ENCODE measurements around the gene IMMP2L. TPM values are rescaled to one million over a fixed set of nuclear protein-coding genes. Genes with fewer than 3 reads are reported as not detected.

IMMP2L gene
- total and polyA plus RNA-seq, 2 of the 8 experiments (the other 6 are each of a cell fraction or from before 2014, with no cell fraction given): 2.3 to 10.1 TPM

GRCh38 chr7:111226800-111227199 lies 335.5 kb downstream of the IMMP2L start:
- Histone ChIP-seq H2BK15ac (ENCODE audit: low read length) (no peak overlapping the region), H3K56ac (replicated peaks; ENCODE audit: insufficient read length, low read depth, low read length) (no peak overlapping the region), H2BK20ac (ENCODE audit: low read length) (no peak overlapping the region), H4K20me1 (replicated peaks in 1 of 2; ENCODE audit: control insufficient read depth in 1 of 2, insufficient read depth in 2 of 2, low read length in 2 of 2) (no peaks in the 10 kb centered on the region), H3K23me2 (ENCODE audit: low read depth, low read length) (peaks cover 1% of the 10 kb centered on the region; the same call in 1 of the 2 replicates), H2BK12ac (ENCODE audit: low read depth, low read length) (no peak overlapping the region), H3K36me3 (ENCODE audit: control insufficient read depth in 2 of 4, insufficient read depth in 4 of 4, low read length in 3 of 4) (no peaks in the 10 kb centered on the region), H2BK120ac (replicated peaks; ENCODE audit: low read depth, low read length) (no peak overlapping the region), H2BK5ac (ENCODE audit: low read depth, low read length) (no peak overlapping the region), H3K27me3 (replicated peaks in 1 of 4; ENCODE audit: control insufficient read depth in 3 of 4, extremely low read depth in 1 of 4, insufficient read depth in 3 of 4, low read length in 3 of 4) (no peaks in the 10 kb centered on the region), H2AFZ (ENCODE audit: low read length) (no peak overlapping the region), H3K4me3 (ENCODE audit: extremely low read depth in 1 of 4, insufficient read depth in 2 of 4, low read depth in 3 of 4, low read length in 4 of 4) (no peak overlapping the region), H3K4ac (replicated peaks; ENCODE audit: insufficient read length, low read depth, low read length) (no peak overlapping the region), H3K18ac (ENCODE audit: extremely low read depth, low read length) (no peak overlapping the region), H3K79me1 (ENCODE audit: low read depth, low read length) (no peaks in the 10 kb centered on the region), H4K8ac (ENCODE audit: extremely low read depth, insufficient read depth, low read length) (no peak overlapping the region), H3K23ac (ENCODE audit: insufficient read length) (no peak overlapping the region), H3K9ac (replicated peaks in 1 of 4; ENCODE audit: extremely low read depth in 1 of 4, low read depth in 3 of 4, low read length in 3 of 4) (no peak overlapping the region), H3K9me3 (ENCODE audit: insufficient read depth in 2 of 2, low read depth in 1 of 2, low read length in 1 of 2) (no peaks in the 10 kb centered on the region), H4K91ac (replicated peaks; ENCODE audit: insufficient read length, low read length) (no peak overlapping the region), H3K79me2 (ENCODE audit: control insufficient read depth in 1 of 2, insufficient read depth in 2 of 2, low read length in 2 of 2) (no peaks in the 10 kb centered on the region), H3K27ac (ENCODE audit: low read depth, low read length) (no peak overlapping the region), H3K14ac (ENCODE audit: insufficient read length) (no peak overlapping the region), H4K5ac (ENCODE audit: insufficient read length, low read depth, low read length) (no peak overlapping the region), H2AK5ac (ENCODE audit: low read depth, low read length) (no peak overlapping the region), H3K4me2 (ENCODE audit: insufficient read depth in 1 of 2, low read depth in 2 of 2, low read length in 2 of 2) (no peak overlapping the region), H3K4me1 (replicated peaks in 1 of 4; ENCODE audit: control insufficient read depth in 3 of 4, insufficient read depth in 4 of 4, low read length in 3 of 4) (no peaks in the 10 kb centered on the region)
- WGBS, 2 experiments (ENCODE audit: extremely low coverage in 1 of 2, insufficient coverage in 1 of 2, insufficient read length in 1 of 2, insufficient replicate concordance in 2 of 2, low coverage in 1 of 2, low lambda C conversion rate in 2 of 2, missing lambda C conversion rate in 1 of 2): 93% methylated on average over 2 of the region's 2 CpGs; no CpG with 5 or more reads in 1 of the 2 experiments
- ChIA-PET POLR2A (ENCODE audit: partially characterized antibody) (no interaction called here), CTCF (ENCODE audit: partially characterized antibody) (interaction anchor here (1.2 to 2.2 kb wide), 3 partner anchors 9 to 13 kb away, joined by 3 to 6 read pairs (median 3); no protein-coding TSS in a partner anchor)
- DNase-seq (ENCODE audit: low read depth in 1 of 2, low spot score in 2 of 2) (no peak), FAIRE-seq (no peak)
- TF ChIP-seq CTCF (IDR thresholded peaks at IDR 0.05; ENCODE audit: control extremely low read depth in 1 of 3, insufficient read depth in 1 of 3, low read depth in 1 of 3, low read length in 3 of 3) (peak in 1 of 3 experiments; percentile 13; a peak in 1 of 4 replicates), SUZ12 (IDR thresholded peaks at IDR 0.05; ENCODE audit: low read length) (no peak)

All from H1 (cell line).